Esophagus mucosa (tissue), 1 donor: ENCODE measurements around the gene HMCES. TPM values are rescaled to one million over a fixed set of nuclear protein-coding genes. Genes with fewer than 3 reads are reported as not detected.

Experiments used
- ATAC-seq: fragments of 200-7000 bp; cut with Tn5 transposase; one replicate; pipeline ENCODE4 v1.9.1; 2020
- total RNA-seq: library from RNA; stranded (reverse); gene quantifications from one replicate; pipeline ENCODE4 v1.2.4, GENCODE V29; 2023
- donor health status: DM: yes; HTN: yes; CAD: no.

The HMCES gene
- total RNA-seq: 37.2 TPM

GRCh38 chr3:129278439-129278965 lies at the start of gene HMCES:
HMCES (plus strand) TSS chr3:129278870; CDS start chr3:129279733, 863 bp downstream.
- ATAC-seq: peak; percentile 97

- peak; percentile 63 for ATAC-seq
Observed at GRCh38 chr3:129228891-129229585, 49.6 kb upstream of the HMCES start.

GRCh38 chr3:129230311-129231019 lies 48.2 kb upstream of the HMCES start:
- peak; percentile 82 for ATAC-seq

- ATAC-seq: no peak
Observed at GRCh38 chr3:129231331-129232119, 47.1 kb upstream of the HMCES start.

GRCh38 chr3:129233538-129233937 lies 45.1 kb upstream of the HMCES start:
- ATAC-seq: peak; percentile 29

- no peak for ATAC-seq
Observed at GRCh38 chr3:129234441-129234840, 44.2 kb upstream of the HMCES start.

GRCh38 chr3:129235344-129235917 lies 43.2 kb upstream of the HMCES start:
- no peak for ATAC-seq

- peak; percentile 86 for ATAC-seq
Observed at GRCh38 chr3:129238945-129239705, 39.5 kb upstream of the HMCES start.

- ATAC-seq: no peak
Observed at GRCh38 chr3:129239991-129240390, 38.7 kb upstream of the HMCES start.

GRCh38 chr3:129240436-129240835 lies 38.2 kb upstream of the HMCES start:
- ATAC-seq: peak; percentile 73

GRCh38 chr3:129245141-129245540 lies 33.5 kb upstream of the HMCES start:
- ATAC-seq: no peak

- ATAC-seq: peak; percentile 84
Observed at GRCh38 chr3:129245641-129246306, 32.9 kb upstream of the HMCES start.

GRCh38 chr3:129246636-129247035 lies 32.0 kb upstream of the HMCES start:
- ATAC-seq: no peak

- ATAC-seq: no peak
Observed at GRCh38 chr3:129248286-129248979, 30.2 kb upstream of the HMCES start.

GRCh38 chr3:129249284-129250065 lies 29.2 kb upstream of the HMCES start, which contains the start of gene COPG1:
COPG1 (plus strand) TSS chr3:129249606; CDS start chr3:129249710, 104 bp downstream.
- peak; percentile 92 for ATAC-seq

GRCh38 chr3:129252748-129253147 lies 25.9 kb upstream of the HMCES start:
- no peak for ATAC-seq

- ATAC-seq: peak; percentile 19
Observed at GRCh38 chr3:129254536-129255230, 24.0 kb upstream of the HMCES start.

GRCh38 chr3:129256270-129256669 lies 22.4 kb upstream of the HMCES start:
- no peak for ATAC-seq

GRCh38 chr3:129257609-129258008 lies 21.1 kb upstream of the HMCES start:
- no peak for ATAC-seq
